Tibial artery (tissue), 4 donors: ENCODE results near the gene LETM1.

Experiments
- DNase-seq, 2 donors: peaks; one replicate each; pipeline ENCODE4 v3.0.0-alpha.2; 2019
- H3K27ac ChIP-seq, 2 donors: fragments of 200-600 bp; sonication (generic) in 1 of 2; 1 replicate in 1 of 2; 2 replicates in 1 of 2; pipeline ENCODE4 v1.5.1; 2018 to 2019; ENCODE audit warnings: mild to moderate bottlenecking in 1 of 2
- H3K27me3 ChIP-seq, 2 donors: fragments of 200-600 bp; sonication (generic) in 1 of 2; one replicate each; pipeline versions ENCODE4 v1.5.1 to v1.6.0; 2016 to 2019
- H3K36me3 ChIP-seq, 3 donors: fragments of 200-600 bp; sonication (generic) in 2 of 3; one replicate each; pipeline ENCODE4 v1.5.1; 2016 to 2019; ENCODE audit warnings: mild to moderate bottlenecking in 2 of 3
- H3K4me1 ChIP-seq, 4 donors: fragments of 200-600 bp; sonication (generic) in 2 of 4; 1 replicate in 3 of 4; 2 replicates in 1 of 4; pipeline ENCODE4 v1.5.1; 2016 to 2019
- H3K4me3 ChIP-seq, 2 donors: fragments of 200-600 bp; sonication (generic) in 1 of 2; 1 replicate in 1 of 2; 2 replicates in 1 of 2; pipeline ENCODE4 v1.5.1; 2018 to 2019; ENCODE audit warnings: mild to moderate bottlenecking in 2 of 2
- H3K9me3 ChIP-seq, 3 donors: fragments of 200-600 bp; sonication (generic) in 1 of 3; one replicate each; pipeline ENCODE4 v1.5.1; 2016 to 2019
- intact Hi-C: fragments of 100-400 bp; cut with DNase I; formaldehyde crosslinking; loops from one replicate; pipeline ENCODE4 v1.15.0; 2023; ENCODE audit warnings: low total_unique reads
- TF ChIP-seq, protein P1 (sequence below), 2 experiments: fragments of 200-600 bp in 1 of 2; fragments of 450-650 bp in 1 of 2; IDR thresholded peaks; one replicate each; pipeline ENCODE4 v1.5.1; 2017 to 2019; ENCODE audit warnings: antibody characterized with exemption in 2 of 2, mild to moderate bottlenecking in 1 of 2, moderate library complexity in 1 of 2

Gene LETM1

DNA sequence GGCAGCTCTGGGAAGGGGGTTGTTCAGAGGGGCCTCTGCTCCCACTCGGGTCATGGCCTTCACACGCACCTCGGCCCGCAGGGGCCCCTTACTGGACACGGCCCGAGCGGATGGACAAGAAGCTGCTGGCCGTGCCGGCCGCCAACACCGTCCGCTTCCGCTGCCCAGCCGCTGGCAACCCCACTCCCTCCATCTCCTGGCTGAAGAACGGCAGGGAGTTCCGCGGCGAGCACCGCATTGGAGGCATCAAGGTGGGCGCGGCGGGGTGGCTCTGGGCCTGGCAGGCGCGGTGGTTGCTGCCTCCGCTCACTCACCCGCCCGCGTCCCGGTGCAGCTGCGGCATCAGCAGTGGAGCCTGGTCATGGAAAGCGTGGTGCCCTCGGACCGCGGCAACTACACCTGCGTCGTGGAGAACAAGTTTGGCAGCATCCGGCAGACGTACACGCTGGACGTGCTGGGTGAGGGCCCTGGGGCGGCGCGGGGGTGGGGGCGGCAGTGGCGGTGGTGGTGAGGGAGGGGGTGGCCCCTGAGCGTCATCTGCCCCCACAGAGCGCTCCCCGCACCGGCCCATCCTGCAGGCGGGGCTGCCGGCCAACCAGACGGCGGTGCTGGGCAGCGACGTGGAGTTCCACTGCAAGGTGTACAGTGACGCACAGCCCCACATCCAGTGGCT lies 54.5 kb downstream of the LETM1 start:
- H3K4me1 ChIP-seq = no peaks in the 10 kb centered on the region
- no peaks in the 10 kb centered on the region for H3K36me3 ChIP-seq
- intact Hi-C loops = no loop called here
- H3K27me3 ChIP-seq = peaks cover 0 to 42% of the 10 kb centered on the region in 2 donors
- no peak overlapping the region for H3K4me3 ChIP-seq
- TF ChIP-seq, protein P1, sequence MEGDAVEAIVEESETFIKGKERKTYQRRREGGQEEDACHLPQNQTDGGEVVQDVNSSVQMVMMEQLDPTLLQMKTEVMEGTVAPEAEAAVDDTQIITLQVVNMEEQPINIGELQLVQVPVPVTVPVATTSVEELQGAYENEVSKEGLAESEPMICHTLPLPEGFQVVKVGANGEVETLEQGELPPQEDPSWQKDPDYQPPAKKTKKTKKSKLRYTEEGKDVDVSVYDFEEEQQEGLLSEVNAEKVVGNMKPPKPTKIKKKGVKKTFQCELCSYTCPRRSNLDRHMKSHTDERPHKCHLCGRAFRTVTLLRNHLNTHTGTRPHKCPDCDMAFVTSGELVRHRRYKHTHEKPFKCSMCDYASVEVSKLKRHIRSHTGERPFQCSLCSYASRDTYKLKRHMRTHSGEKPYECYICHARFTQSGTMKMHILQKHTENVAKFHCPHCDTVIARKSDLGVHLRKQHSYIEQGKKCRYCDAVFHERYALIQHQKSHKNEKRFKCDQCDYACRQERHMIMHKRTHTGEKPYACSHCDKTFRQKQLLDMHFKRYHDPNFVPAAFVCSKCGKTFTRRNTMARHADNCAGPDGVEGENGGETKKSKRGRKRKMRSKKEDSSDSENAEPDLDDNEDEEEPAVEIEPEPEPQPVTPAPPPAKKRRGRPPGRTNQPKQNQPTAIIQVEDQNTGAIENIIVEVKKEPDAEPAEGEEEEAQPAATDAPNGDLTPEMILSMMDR (IDR thresholded peaks at IDR 0.05) = no peak
- no peak for DNase-seq
- no peak overlapping the region for H3K27ac ChIP-seq
- no peaks in the 10 kb centered on the region for H3K9me3 ChIP-seq

GRCh38 chr4:1800805-1801204 lies 55.2 kb downstream of the LETM1 start:
- intact Hi-C loops = no loop called here
- TF ChIP-seq, protein P1 (IDR thresholded peaks at IDR 0.05) = no peak
- H3K4me1 ChIP-seq = no peaks in the 10 kb centered on the region

GRCh38 chr4:1799387-1800375 lies 56.3 kb downstream of the LETM1 start:
- TF ChIP-seq, protein P1 (IDR thresholded peaks at IDR 0.05) = no peak
- Histone ChIP-seq H3K27me3 (peaks cover 0 to 59% of the 10 kb centered on the region in 2 donors), H3K27ac (no peak overlapping the region), H3K9me3 (no peaks in the 10 kb centered on the region), H3K4me1 (peaks cover 0 to 10% (median 5%) of the 10 kb centered on the region in 4 donors), H3K4me3 (no peak overlapping the region), H3K36me3 (no peaks in the 10 kb centered on the region)
- DNase-seq = no peak
- intact Hi-C loops = no loop called here

More at GRCh38 chr4:1800805-1801204, 55.2 kb downstream of the LETM1 start:
- Histone ChIP-seq H3K27ac (no peak overlapping the region), H3K27me3 (peaks cover 0 to 48% of the 10 kb centered on the region in 2 donors), H3K9me3 (no peaks in the 10 kb centered on the region), H3K36me3 (no peaks in the 10 kb centered on the region), H3K4me3 (no peak overlapping the region)
- DNase-seq = no peak

DNA sequence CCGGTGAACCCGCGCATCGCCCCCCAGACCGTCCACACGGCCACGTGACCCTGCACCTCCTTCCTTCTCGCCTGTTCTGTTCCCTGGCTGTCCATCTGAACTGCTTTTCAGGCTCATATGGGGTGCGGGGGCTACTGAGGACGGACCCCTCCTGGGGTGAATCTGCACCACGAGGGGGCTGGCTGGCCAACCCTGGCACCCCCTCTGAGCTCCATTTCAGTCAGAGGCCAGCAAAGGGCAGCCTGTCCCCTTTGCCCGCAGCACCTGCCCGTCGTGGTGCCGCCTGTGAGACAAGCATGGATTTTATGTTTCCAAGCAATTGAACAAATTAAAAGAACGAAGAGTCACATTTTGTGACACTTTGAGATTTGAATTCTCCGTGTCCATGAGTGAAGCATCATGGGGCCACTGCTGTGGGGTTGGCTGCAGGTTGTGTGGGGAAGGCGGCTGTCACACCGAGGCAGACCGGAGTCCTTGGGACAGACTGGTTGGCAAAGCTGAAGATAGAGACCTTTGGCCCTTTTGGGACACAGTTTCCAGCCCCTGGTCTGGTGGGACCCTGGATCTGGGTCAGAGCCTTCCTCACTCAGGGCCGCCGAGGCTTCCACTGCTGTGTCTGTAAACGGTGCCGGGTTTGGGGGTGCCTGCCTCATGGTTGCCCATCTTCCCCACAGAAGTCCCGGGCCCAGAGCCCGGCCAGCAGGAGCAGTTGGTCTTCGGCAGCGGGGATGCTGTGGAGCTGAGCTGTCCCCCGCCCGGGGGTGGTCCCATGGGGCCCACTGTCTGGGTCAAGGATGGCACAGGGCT lies 57.2 kb downstream of the LETM1 start:
- peaks cover 0 to 19% (median 14%) of the 10 kb centered on the region in 4 donors for H3K4me1 ChIP-seq
- intact Hi-C loops = no loop called here
- H3K27ac ChIP-seq = no peak overlapping the region
- TF ChIP-seq, protein P1 (IDR thresholded peaks at IDR 0.05) = no peak
- peaks cover 0 to 68% of the 10 kb centered on the region in 2 donors for H3K27me3 ChIP-seq
- no peaks in the 10 kb centered on the region for H3K36me3 ChIP-seq
- no peak for DNase-seq
- no peaks in the 10 kb centered on the region for H3K9me3 ChIP-seq
- H3K4me3 ChIP-seq = no peak overlapping the region

DNA sequence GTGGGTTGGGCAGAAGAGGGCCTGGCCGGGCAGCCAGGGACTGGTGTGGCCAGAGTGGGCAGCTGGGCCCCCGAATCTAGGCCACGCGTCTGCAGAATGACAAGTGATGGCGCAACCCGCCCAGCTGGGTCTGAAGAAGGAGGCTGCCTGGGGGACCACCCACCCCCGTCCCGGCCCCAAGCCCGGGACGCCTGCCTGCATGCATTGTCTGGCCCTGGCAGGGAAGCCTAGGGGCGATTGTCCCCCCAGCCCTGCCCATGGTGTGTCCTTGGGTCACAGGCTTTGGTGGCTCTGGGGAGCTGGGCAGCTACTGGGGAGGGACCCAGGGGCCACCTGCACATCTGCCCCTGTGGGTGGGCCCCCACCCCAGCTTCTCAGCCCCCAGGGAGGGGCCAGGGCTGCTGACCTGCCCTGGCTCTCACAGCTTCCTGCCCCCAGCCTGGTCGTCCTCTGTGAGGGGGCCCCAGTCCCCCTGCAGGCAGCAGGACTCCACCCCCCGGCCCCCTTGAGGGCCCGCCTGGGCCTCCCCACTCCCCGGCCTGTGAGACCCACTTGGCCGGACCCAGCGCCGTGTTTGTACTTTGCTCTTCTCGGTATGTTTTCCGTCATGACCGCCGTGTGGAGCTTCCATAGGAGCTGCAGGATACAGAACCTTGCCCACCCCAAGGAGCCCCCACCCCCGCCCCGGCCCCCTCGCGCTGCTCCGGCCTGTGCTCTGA lies 57.9 kb downstream of the LETM1 start:
- Histone ChIP-seq H3K36me3 (no peaks in the 10 kb centered on the region), H3K4me1 (peaks cover 0 to 24% (median 15%) of the 10 kb centered on the region in 4 donors), H3K27ac (no peak overlapping the region), H3K9me3 (no peaks in the 10 kb centered on the region), H3K27me3 (peaks cover 0 to 69% of the 10 kb centered on the region in 2 donors), H3K4me3 (no peak overlapping the region)
- TF ChIP-seq, protein P1 (IDR thresholded peaks at IDR 0.05) = no peak
- intact Hi-C loops = no loop called here
- no peak for DNase-seq
